ENCODE results near the gene HPS3.
"Not testable (repeated sequence)": the region's sequence is repeated elsewhere in the genome, so short reads cannot be mapped to it uniquely, and the experiment has no call there.

HPS3 gene

GRCh38 chr3:149186219-149186618, 56.8 kb downstream of the HPS3 start:
- no peak for DNase-seq (ENCODE audit: extremely low read depth in 1 of 2, low read depth in 1 of 2)

- no peak for DNase-seq (ENCODE audit: extremely low read depth in 1 of 2, low read depth in 1 of 2)
Measured at GRCh38 chr3:149186721-149187120, 57.3 kb downstream of the HPS3 start.

GRCh38 chr3:149188494-149188893, 59.1 kb downstream of the HPS3 start:
- no peak for DNase-seq (ENCODE audit: extremely low read depth in 1 of 2, low read depth in 1 of 2)

GRCh38 chr3:149195221-149195620, 65.8 kb downstream of the HPS3 start:
- no peak for DNase-seq (ENCODE audit: extremely low read depth in 1 of 2, low read depth in 1 of 2)

- DNase-seq (ENCODE audit: extremely low read depth in 1 of 2, low read depth in 1 of 2), result not testable (repeated sequence)
Measured at GRCh38 chr3:149196805-149197592, 67.6 kb downstream of the HPS3 start.

- no peak for DNase-seq (ENCODE audit: extremely low read depth in 1 of 2, low read depth in 1 of 2)
Measured at GRCh38 chr3:149197669-149198068, 68.2 kb downstream of the HPS3 start.

- DNase-seq (ENCODE audit: extremely low read depth in 1 of 2, low read depth in 1 of 2), result no peak
Measured at GRCh38 chr3:149198611-149199010, 69.2 kb downstream of the HPS3 start.

GRCh38 chr3:149199474-149199873, 70.0 kb downstream of the HPS3 start:
- no peak for DNase-seq (ENCODE audit: extremely low read depth in 1 of 2, low read depth in 1 of 2)

GRCh38 chr3:149203758-149204157, 74.3 kb downstream of the HPS3 start:
- no peak for DNase-seq (ENCODE audit: extremely low read depth in 1 of 2, low read depth in 1 of 2)

- no peak for DNase-seq (ENCODE audit: extremely low read depth in 1 of 2, low read depth in 1 of 2)
Measured at GRCh38 chr3:149204390-149204991, 75.1 kb downstream of the HPS3 start.

GRCh38 chr3:149207475-149207874, 78.0 kb downstream of the HPS3 start:
- DNase-seq (ENCODE audit: extremely low read depth in 1 of 2, low read depth in 1 of 2), result no peak

GRCh38 chr3:149209431-149209830, 80.0 kb downstream of the HPS3 start:
- no peak for DNase-seq (ENCODE audit: extremely low read depth in 1 of 2, low read depth in 1 of 2)

GRCh38 chr3:149212386-149212785, 82.9 kb downstream of the HPS3 start:
- DNase-seq (ENCODE audit: extremely low read depth in 1 of 2, low read depth in 1 of 2), result no peak

GRCh38 chr3:149214702-149215101, 85.3 kb downstream of the HPS3 start:
- DNase-seq (ENCODE audit: extremely low read depth in 1 of 2, low read depth in 1 of 2), result no peak

GRCh38 chr3:149215515-149215914, 86.1 kb downstream of the HPS3 start:
- DNase-seq (ENCODE audit: extremely low read depth in 1 of 2, low read depth in 1 of 2), result no peak

- no peak for DNase-seq (ENCODE audit: extremely low read depth in 1 of 2, low read depth in 1 of 2)
Measured at GRCh38 chr3:149216193-149216869, 86.9 kb downstream of the HPS3 start.

GRCh38 chr3:149217347-149217746, 87.9 kb downstream of the HPS3 start:
- DNase-seq (ENCODE audit: extremely low read depth in 1 of 2, low read depth in 1 of 2), result no peak

GRCh38 chr3:149219380-149220121, 90.1 kb downstream of the HPS3 start:
- DNase-seq (ENCODE audit: extremely low read depth in 1 of 2, low read depth in 1 of 2), result not testable (repeated sequence)

GRCh38 chr3:149221783-149222517, 92.5 kb downstream of the HPS3 start, which contains the start of gene CP:
Gene CP, minus strand, starts transcription at chr3:149221829. Its CDS starts 37 bp downstream, at chr3:149221792.
- DNase-seq (ENCODE audit: extremely low read depth in 1 of 2, low read depth in 1 of 2), result no peak
